CD14-positive monocyte (primary cell): ENCODE measurements around the gene TMEM167B. TPM values are rescaled to one million over a fixed set of nuclear protein-coding genes. Genes with fewer than 3 reads are reported as not detected.

Experiments
- DNase-seq, 3 donors: peaks; one replicate each; pipeline ENCODE4 v3.0.0-alpha.2; 2011 to 2022
- H2AFZ ChIP-seq: 2 replicates; pipeline ENCODE4 v1.6.0; 2012; ENCODE audit warnings: mild to moderate bottlenecking, low read depth, low read length, inconsistent platforms; ENCODE audit not compliant: insufficient read depth, poor library complexity, severe bottlenecking
- H3K27ac ChIP-seq, 2 donors: 1 replicate in 1 of 2; 2 replicates in 1 of 2; pipeline ENCODE4 v1.5.1; 2012 to 2013; ENCODE audit warnings: low read length in 2 of 2, control low read depth in 1 of 2, inconsistent platforms in 1 of 2, low read depth in 1 of 2, mild to moderate bottlenecking in 1 of 2
- H3K27me3 ChIP-seq, 2 donors: one replicate each; pipeline versions ENCODE4 v1.6.0 to v1.6.1; 2011 to 2013; ENCODE audit warnings: low read length in 2 of 2; ENCODE audit not compliant: control insufficient read depth in 2 of 2, insufficient read depth in 2 of 2
- H3K36me3 ChIP-seq, 2 donors: replicated peaks in 1 of 2; 1 replicate in 1 of 2; 2 replicates in 1 of 2; pipeline versions ENCODE4 v1.5.1 to v1.6.1; 2012 to 2013; ENCODE audit warnings: low read length in 2 of 2, control low read depth in 1 of 2, inconsistent platforms in 1 of 2, mild to moderate bottlenecking in 1 of 2; ENCODE audit not compliant: insufficient read depth in 2 of 2, control insufficient read depth in 1 of 2
- H3K4me1 ChIP-seq, 2 donors: 1 replicate in 1 of 2; 2 replicates in 1 of 2; pipeline versions ENCODE4 v1.5.1 to v1.6.1; 2012 to 2013; ENCODE audit warnings: low read length in 2 of 2, control low read depth in 1 of 2, inconsistent platforms in 1 of 2, mild to moderate bottlenecking in 1 of 2, moderate library complexity in 1 of 2; ENCODE audit not compliant: insufficient read depth in 2 of 2, control insufficient read depth in 1 of 2
- H3K4me2 ChIP-seq: replicated peaks from 2 replicates; pipeline ENCODE3; 2012; ENCODE audit warnings: low read length, moderate library complexity, mild to moderate bottlenecking; ENCODE audit not compliant: poor library complexity, severe bottlenecking; ENCODE audit errors: extremely low read depth
- H3K4me3 ChIP-seq, 3 experiments: fragments of 200-600 bp in 1 of 3; sonication (generic) in 1 of 3; replicated peaks in 1 of 3; 1 replicate in 2 of 3; 2 replicates in 1 of 3; pipeline ENCODE4 v1.5.1; 2011 to 2013; ENCODE audit warnings: low read length in 3 of 3, mild to moderate bottlenecking in 3 of 3, control low read depth in 2 of 3, low read depth in 2 of 3, inconsistent platforms in 1 of 3, moderate library complexity in 1 of 3
- H3K79me2 ChIP-seq: 2 replicates; pipeline ENCODE4 v1.6.0; 2012; ENCODE audit warnings: mild to moderate bottlenecking, control low read depth, inconsistent platforms, low read length, moderate library complexity; ENCODE audit not compliant: insufficient read depth
- H3K9ac ChIP-seq: 2 replicates; pipeline ENCODE4 v1.6.0; 2017; ENCODE audit warnings: low read length, mild to moderate bottlenecking; ENCODE audit not compliant: insufficient read depth, poor library complexity, severe bottlenecking
- H3K9me3 ChIP-seq, 2 donors: replicated peaks in 1 of 2; 1 replicate in 1 of 2; 2 replicates in 1 of 2; pipeline versions ENCODE4 v1.5.1 to v1.6.1; 2012 to 2013; ENCODE audit warnings: low read length in 2 of 2, control low read depth in 1 of 2; ENCODE audit not compliant: control insufficient read depth in 1 of 2, insufficient read depth in 1 of 2
- H4K20me1 ChIP-seq: 2 replicates; pipeline ENCODE4 v1.6.0; 2012; ENCODE audit warnings: mild to moderate bottlenecking, low read length, control low read depth, moderate library complexity; ENCODE audit not compliant: insufficient read depth
- H3K27ac Mint-ChIP-seq, 7 donors: one replicate each; pipeline ENCODE4 v1.8.0; 2020; ENCODE audit warnings: mild to moderate bottlenecking in 7 of 7, mixed read lengths in 7 of 7, moderate library complexity in 6 of 7, inconsistent platforms in 2 of 7
- H3K27me3 Mint-ChIP-seq, 3 donors: one replicate each; pipeline ENCODE4 v1.8.0; 2021 to 2022; ENCODE audit warnings: low read depth in 3 of 3, mild to moderate bottlenecking in 3 of 3, mixed read lengths in 3 of 3, moderate library complexity in 3 of 3, inconsistent platforms in 1 of 3
- H3K36me3 Mint-ChIP-seq, 2 donors: one replicate each; pipeline ENCODE4 v1.8.0; 2020; ENCODE audit warnings: mixed read lengths in 2 of 2, inconsistent platforms in 1 of 2, mild to moderate bottlenecking in 1 of 2
- H3K4me1 Mint-ChIP-seq: one replicate; pipeline ENCODE4 v1.8.0; 2020; ENCODE audit warnings: mild to moderate bottlenecking, mixed read lengths
- H3K4me3 Mint-ChIP-seq, 2 donors: one replicate each; pipeline ENCODE4 v1.8.0; 2020; ENCODE audit warnings: mild to moderate bottlenecking in 2 of 2, mixed read lengths in 2 of 2, moderate library complexity in 1 of 2
- H3K9me3 Mint-ChIP-seq, 7 donors: one replicate each; pipeline ENCODE4 v1.8.0; 2020 to 2022; ENCODE audit warnings: mixed read lengths in 7 of 7, mild to moderate bottlenecking in 6 of 7, moderate library complexity in 6 of 7, inconsistent platforms in 2 of 7
- CTCF ChIP-seq: fragments of 200-600 bp; IDR thresholded peaks from one replicate; pipeline ENCODE4 v1.8.0; 2022; ENCODE audit warnings: antibody characterized with exemption, mild to moderate bottlenecking
- WGBS: methylation state at CpG from one replicate; pipeline ENCODE4 v1.1.5; 2013; ENCODE audit warnings: missing lambda C conversion rate; ENCODE audit not compliant: insufficient coverage; 5-methylcytosine and 5-hydroxymethylcytosine counted together
- intact Hi-C, 2 donors: fragments of 100-400 bp; cut with micrococcal nuclease; formaldehyde crosslinking; loops; one replicate each; pipeline versions ENCODE4 v1.15.0 to v1.15.1; 2023
- polyA plus RNA-seq, 3 donors: library from polyadenylated mRNA; depleted of rRNA in 1 of 3; unstranded in 2 of 3; stranded (reverse) in 1 of 3; fragments of 300-500 nt in 2 of 3; fragments of >200 nt in 1 of 3; fragmentation: Illumina TruSeq in 2 of 3; gene quantifications; 1 replicate in 2 of 3; 2 replicates in 1 of 3; pipeline ENCODE4 v1.2.3, GENCODE V29; 2012 to 2021

Gene TMEM167B
- polyA plus RNA-seq, 3 donors: 39.2 to 50.8 (median 43.3) TPM

GRCh38 chr1:109133815-109134214 lies 43.3 kb downstream of the TMEM167B start:
- peak overlapping the region; percentile 48 to 59 for H3K4me3 Mint-ChIP-seq
- H3K79me2 ChIP-seq: no peaks in the 10 kb centered on the region

GRCh38 chr1:109134423-109134822 lies 43.9 kb downstream of the TMEM167B start:
- no peaks in the 10 kb centered on the region for H4K20me1 ChIP-seq
- peaks cover 31 to 39% of the 10 kb centered on the region in 2 donors for H3K4me1 ChIP-seq
- 16% methylated on average over 5 of the region's 7 CpGs for WGBS
- H3K27me3 Mint-ChIP-seq: peaks cover 0 to 4% (median 1%) of the 10 kb centered on the region in 3 donors
- H3K36me3 ChIP-seq: no peaks in the 10 kb centered on the region
- H3K79me2 ChIP-seq: no peaks in the 10 kb centered on the region
- peak overlapping the region in 1 of 2 donors; percentile 59 for H3K4me3 Mint-ChIP-seq
- peaks cover 42% of the 10 kb centered on the region for H3K4me1 Mint-ChIP-seq
- H3K9me3 Mint-ChIP-seq: no peaks in the 10 kb centered on the region
- peak overlapping the region; percentile 27 to 90 (median 83) for H3K27ac Mint-ChIP-seq
- H3K27me3 ChIP-seq: no peaks in the 10 kb centered on the region
- no peak overlapping the region for H3K9ac ChIP-seq
- peak overlapping the region; percentile 51 for H3K4me2 ChIP-seq
- no peaks in the 10 kb centered on the region for H3K36me3 Mint-ChIP-seq
- H2AFZ ChIP-seq: peak overlapping the region; percentile 74
- DNase-seq: no peak
- H3K27ac ChIP-seq: peak overlapping the region; percentile 42 to 52
- no peak for TF ChIP-seq CTCF
- intact Hi-C loops: no loop called here
- H3K9me3 ChIP-seq: no peaks in the 10 kb centered on the region
- peak overlapping the region in 1 of 3 experiments; percentile 52 for H3K4me3 ChIP-seq

More at GRCh38 chr1:109133815-109134214, 43.3 kb downstream of the TMEM167B start:
- WGBS: no CpG with 5 or more reads among the region's 2 CpGs
- peak overlapping the region; percentile 51 for H3K4me2 ChIP-seq
- peak overlapping the region; percentile 42 to 60 for H3K27ac ChIP-seq
- H3K9me3 ChIP-seq: no peaks in the 10 kb centered on the region
- intact Hi-C loops: no loop called here
- H3K9me3 Mint-ChIP-seq: no peaks in the 10 kb centered on the region
- no peaks in the 10 kb centered on the region for H4K20me1 ChIP-seq
- H3K4me1 Mint-ChIP-seq: peaks cover 40% of the 10 kb centered on the region
- peak; percentile 60 to 75 (median 75) for DNase-seq
- H3K36me3 ChIP-seq: no peaks in the 10 kb centered on the region
- H3K4me1 ChIP-seq: peaks cover 31 to 36% of the 10 kb centered on the region in 2 donors
- H3K27ac Mint-ChIP-seq: peak overlapping the region; percentile 51 to 90 (median 83)
- peaks cover 0 to 4% (median 1%) of the 10 kb centered on the region in 3 donors for H3K27me3 Mint-ChIP-seq
- H3K4me3 ChIP-seq: peak overlapping the region in 1 of 3 experiments; percentile 52
- no peaks in the 10 kb centered on the region for H3K36me3 Mint-ChIP-seq
- no peak for TF ChIP-seq CTCF
- no peak overlapping the region for H3K9ac ChIP-seq
- H3K27me3 ChIP-seq: no peaks in the 10 kb centered on the region
- H2AFZ ChIP-seq: peak overlapping the region; percentile 74
